Neural progenitor cell (in vitro differentiated cells): ENCODE results near the gene PLOD3.

Experiments used
- EZH2 ChIP-seq: fragments of 200-600 bp; sonication (generic); IDR thresholded peaks from 2 replicates; pipeline ENCODE4 v1.6.1; 2017; ENCODE audit warnings: antibody characterized with exemption, mild to moderate bottlenecking, moderate library complexity
- TF ChIP-seq, protein P1 (sequence below): fragments of 200-600 bp; sonication (generic); IDR thresholded peaks from 2 replicates; pipeline ENCODE4 v1.5.1; 2017; ENCODE audit warnings: antibody characterized with exemption, mild to moderate bottlenecking

DNA sequence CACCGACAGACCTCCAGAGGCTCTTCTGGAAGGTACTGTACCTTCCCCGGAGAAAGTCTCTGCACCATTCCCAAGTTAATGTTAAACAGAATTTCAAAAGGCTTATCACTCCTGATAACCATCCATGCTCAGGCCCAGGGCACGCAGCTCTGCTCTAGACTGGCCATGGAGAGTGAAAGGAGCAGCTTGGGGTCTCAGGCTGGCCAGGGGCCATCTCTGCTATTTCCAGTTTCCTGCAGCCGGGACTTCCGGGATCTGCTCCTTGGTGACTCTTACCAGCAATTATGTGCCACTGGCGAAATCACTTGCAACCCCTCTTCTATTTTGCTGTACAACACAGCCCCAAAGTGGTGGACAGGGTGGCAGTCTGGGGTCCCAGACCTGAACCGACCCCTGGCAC, 14.3 kb upstream of the PLOD3 start:
- TF ChIP-seq, protein P1, sequence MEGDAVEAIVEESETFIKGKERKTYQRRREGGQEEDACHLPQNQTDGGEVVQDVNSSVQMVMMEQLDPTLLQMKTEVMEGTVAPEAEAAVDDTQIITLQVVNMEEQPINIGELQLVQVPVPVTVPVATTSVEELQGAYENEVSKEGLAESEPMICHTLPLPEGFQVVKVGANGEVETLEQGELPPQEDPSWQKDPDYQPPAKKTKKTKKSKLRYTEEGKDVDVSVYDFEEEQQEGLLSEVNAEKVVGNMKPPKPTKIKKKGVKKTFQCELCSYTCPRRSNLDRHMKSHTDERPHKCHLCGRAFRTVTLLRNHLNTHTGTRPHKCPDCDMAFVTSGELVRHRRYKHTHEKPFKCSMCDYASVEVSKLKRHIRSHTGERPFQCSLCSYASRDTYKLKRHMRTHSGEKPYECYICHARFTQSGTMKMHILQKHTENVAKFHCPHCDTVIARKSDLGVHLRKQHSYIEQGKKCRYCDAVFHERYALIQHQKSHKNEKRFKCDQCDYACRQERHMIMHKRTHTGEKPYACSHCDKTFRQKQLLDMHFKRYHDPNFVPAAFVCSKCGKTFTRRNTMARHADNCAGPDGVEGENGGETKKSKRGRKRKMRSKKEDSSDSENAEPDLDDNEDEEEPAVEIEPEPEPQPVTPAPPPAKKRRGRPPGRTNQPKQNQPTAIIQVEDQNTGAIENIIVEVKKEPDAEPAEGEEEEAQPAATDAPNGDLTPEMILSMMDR: no peak
- TF ChIP-seq EZH2: no peak
